A673 (cell line): ENCODE results near the gene GLI3. TPM values are rescaled to one million over a fixed set of nuclear protein-coding genes. Genes with fewer than 3 reads are reported as not detected.

Source experiments
- BruUV-seq: library from RNA; stranded (reverse); fragments of 400-500 nt; replicated peaks from 2 replicates; lab custom pipeline; 2021; lab: Mats Ljungman, UMichigan
- CTCF ChIA-PET: fragments of 300-600 bp; sonication (Branson Sonifier 250); formaldehyde crosslinking; loops from one replicate; lab custom pipeline; 2022; ENCODE audit warnings: antibody characterized with exemption; lab: Charles Lee
- POLR2A ChIA-PET: fragments of 300-600 bp; sonication (Branson Sonifier 250); formaldehyde crosslinking; loops from one replicate; lab custom pipeline; 2022; ENCODE audit warnings: antibody characterized with exemption; ENCODE audit not compliant: low non-redundant PET; lab: Charles Lee
- DNase-seq: peaks from one replicate; pipeline ENCODE4 v3.0.0-alpha.2; 2015; ENCODE audit warnings: low spot score
- H3K27ac ChIP-seq: fragments of 200-600 bp; sonication (generic); 2 replicates; pipeline ENCODE4 v1.5.1; 2016; ENCODE audit warnings: mixed run types, low read depth, mild to moderate bottlenecking, mixed read lengths, antibody characterized with exemption, low read length; ENCODE audit not compliant: poor library complexity, severe bottlenecking
- H3K27me3 ChIP-seq: fragments of 200-600 bp; sonication (generic); replicated peaks from 2 replicates; pipeline ENCODE4 v1.6.1; 2017; ENCODE audit warnings: mixed run types, low read depth, mild to moderate bottlenecking, mixed read lengths, antibody characterized with exemption, low read length; ENCODE audit not compliant: insufficient read depth, poor library complexity
- H3K36me3 ChIP-seq: fragments of 200-600 bp; sonication (generic); 2 replicates; pipeline ENCODE4 v1.6.1; 2016; ENCODE audit warnings: mixed run types, mild to moderate bottlenecking, mixed read lengths, antibody characterized with exemption, low read length; ENCODE audit not compliant: insufficient read depth, poor library complexity, severe bottlenecking
- H3K4me1 ChIP-seq: fragments of 200-600 bp; sonication (generic); 2 replicates; pipeline ENCODE4 v1.6.1; 2017; ENCODE audit warnings: mixed run types, mild to moderate bottlenecking, mixed read lengths, antibody characterized with exemption, low read length; ENCODE audit not compliant: insufficient read depth, poor library complexity, severe bottlenecking
- H3K4me3 ChIP-seq: fragments of 200-600 bp; sonication (generic); 2 replicates; pipeline ENCODE4 v1.5.1; 2016; ENCODE audit warnings: low read depth, mixed run types, mild to moderate bottlenecking, mixed read lengths, low read length; ENCODE audit not compliant: poor library complexity, severe bottlenecking
- H3K9me3 ChIP-seq: fragments of 200-600 bp; sonication (generic); 2 replicates; pipeline ENCODE4 v1.6.1; 2016; ENCODE audit warnings: mixed run types, low read depth, mild to moderate bottlenecking, mixed read lengths, antibody characterized with exemption, low read length; ENCODE audit not compliant: poor library complexity, severe bottlenecking
- CTCF ChIP-seq: fragments of 300-800, 200-600 bp; sonication (generic); conservative IDR thresholded peaks from 2 replicates; pipeline ENCODE4 v1.5.1; 2017; ENCODE audit warnings: low read depth, mild to moderate bottlenecking, antibody characterized with exemption, low read length, moderate library complexity, mixed read lengths
- EZH2 ChIP-seq: fragments of 200-600 bp; sonication (generic); IDR thresholded peaks from 2 replicates; pipeline ENCODE4 v1.6.1; 2017; ENCODE audit warnings: borderline replicate concordance, low read depth, mild to moderate bottlenecking, mixed read lengths, antibody characterized with exemption, low read length; ENCODE audit not compliant: poor library complexity, severe bottlenecking
- intact Hi-C: fragments of 100-400 bp; cut with micrococcal nuclease; formaldehyde crosslinking; loops from one replicate; pipeline ENCODE4 v1.10.0; 2022; ENCODE audit not compliant: unreplicated experiment
- total RNA-seq: library from RNA; stranded (reverse); gene quantifications from 2 replicates; pipeline ENCODE4 v1.2.3, GENCODE V29; 2021

The GLI3 gene
- total RNA-seq, 1 experiment from 2014 or later: 52.6 TPM

- Histone ChIP-seq H3K4me3 (no peak overlapping the region), H3K27me3 (no peaks in the 10 kb centered on the region), H3K4me1 (peaks cover 53% of the 10 kb centered on the region), H3K36me3 (no peaks in the 10 kb centered on the region), H3K9me3 (no peaks in the 10 kb centered on the region), H3K27ac (peak overlapping the region; percentile 79)
- ChIA-PET POLR2A (no interaction called here), CTCF (no interaction called here)
- no peak for DNase-seq
- TF ChIP-seq EZH2 (no peak), CTCF (no peak)
- no TSS peak for BruUV-seq
- intact Hi-C loops: no loop called here
Measured at GRCh38 chr7:42105554-42106358, 131.3 kb downstream of the GLI3 start.

GRCh38 chr7:42104694-42105093 lies 132.3 kb downstream of the GLI3 start:
- CTCF ChIA-PET: no interaction called here
- no TSS peak for BruUV-seq
- H3K4me3 ChIP-seq: no peak overlapping the region
- intact Hi-C loops: no loop called here
- POLR2A ChIA-PET: no interaction called here
- H3K4me1 ChIP-seq: peaks cover 53% of the 10 kb centered on the region
- no peak for DNase-seq
- no peaks in the 10 kb centered on the region for H3K27me3 ChIP-seq
- H3K27ac ChIP-seq: peak overlapping the region; percentile 79
- H3K36me3 ChIP-seq: no peaks in the 10 kb centered on the region
- H3K9me3 ChIP-seq: no peaks in the 10 kb centered on the region
- TF ChIP-seq CTCF (no peak), EZH2 (no peak)

- H3K4me1 ChIP-seq: peaks cover 50% of the 10 kb centered on the region
- ChIA-PET CTCF (no interaction called here), POLR2A (no interaction called here)
- H3K27me3 ChIP-seq: no peaks in the 10 kb centered on the region
- no peak overlapping the region for H3K4me3 ChIP-seq
- BruUV-seq: no TSS peak
- no peaks in the 10 kb centered on the region for H3K36me3 ChIP-seq
- H3K9me3 ChIP-seq: no peaks in the 10 kb centered on the region
- no peak for DNase-seq
- intact Hi-C loops: no loop called here
- no peak for TF ChIP-seq CTCF
- TF ChIP-seq EZH2: no peak
- H3K27ac ChIP-seq: no peak overlapping the region
Measured at GRCh38 chr7:42104231-42104630, 132.8 kb downstream of the GLI3 start.
